ENCODE measurements around the gene HMGXB3. TPM values are rescaled to one million over a fixed set of nuclear protein-coding genes. Genes with fewer than 3 reads are reported as not detected.
A peak's percentile ranks its signal among the peaks of the same experiment; 100 is the strongest.
"Not testable (repeated sequence)": the region's sequence is repeated elsewhere in the genome, so short reads cannot be mapped to it uniquely, and the experiment has no call there.

Gene HMGXB3
- total RNA-seq, 2 donors from 2014 or later = 22.2 to 34.0 TPM

- ATAC-seq (peak; percentile 82), DNase-seq (peak in 1 of 2 donors; percentile 36)
- intact Hi-C loops (cut with DNase I, micrococcal nuclease) = no loop called here
Observed at GRCh38 chr5:150013931-150014330, 13.4 kb downstream of the HMGXB3 start.

GRCh38 chr5:150014456-150014855 is 13.9 kb downstream of the HMGXB3 start:
- DNase-seq = no peak
- ATAC-seq = no peak
- intact Hi-C loops (cut with DNase I, micrococcal nuclease) = no loop called here

GRCh38 chr5:150015415-150015814 is 14.9 kb downstream of the HMGXB3 start:
- no peak for DNase-seq
- no peak for ATAC-seq
- intact Hi-C loops (cut with DNase I, micrococcal nuclease) = no loop called here

GRCh38 chr5:150016537-150016936 is 16.0 kb downstream of the HMGXB3 start:
- ATAC-seq (no peak), DNase-seq (no peak)
- intact Hi-C loops (cut with DNase I, micrococcal nuclease) = no loop called here

GRCh38 chr5:150017226-150018005 is 16.9 kb downstream of the HMGXB3 start:
- DNase-seq (no peak), ATAC-seq (no peak)
- intact Hi-C loops (cut with DNase I, micrococcal nuclease) = no loop called here

DNA sequence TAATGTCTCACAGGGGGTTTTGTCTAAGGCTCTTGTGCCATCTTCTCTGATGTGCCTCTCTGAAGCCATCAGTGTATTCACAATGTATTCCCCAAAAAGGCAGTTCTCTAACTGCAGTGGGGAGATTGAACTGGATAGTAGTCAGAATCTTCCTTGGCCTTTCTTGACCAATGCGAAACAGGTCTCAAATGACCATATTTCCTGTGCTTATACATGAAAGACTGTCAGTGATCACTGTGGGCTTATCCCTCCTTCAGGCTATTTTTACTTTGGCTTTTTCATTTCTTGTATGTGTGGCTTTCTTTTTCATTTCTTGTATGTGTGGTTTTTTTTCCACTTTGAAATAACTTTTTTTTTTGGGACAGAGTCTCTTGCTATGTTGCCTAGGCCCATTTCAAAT is 19.7 kb downstream of the HMGXB3 start:
- DNase-seq = no peak
- ATAC-seq = no peak
- intact Hi-C loops (cut with DNase I, micrococcal nuclease) = no loop called here

- intact Hi-C loops (cut with DNase I, micrococcal nuclease) = no loop called here
- ATAC-seq = no peak
- DNase-seq = no peak
Observed at GRCh38 chr5:150021491-150022157, 21.1 kb downstream of the HMGXB3 start.

GRCh38 chr5:150022158-150022531 is 21.6 kb downstream of the HMGXB3 start:
- ATAC-seq = no peak
- intact Hi-C loops (cut with DNase I, micrococcal nuclease) = no loop called here
- DNase-seq = no peak

GRCh38 chr5:150022681-150023080 is 22.1 kb downstream of the HMGXB3 start:
- DNase-seq = no peak
- ATAC-seq = no peak
- intact Hi-C loops (cut with DNase I, micrococcal nuclease) = no loop called here

DNA sequence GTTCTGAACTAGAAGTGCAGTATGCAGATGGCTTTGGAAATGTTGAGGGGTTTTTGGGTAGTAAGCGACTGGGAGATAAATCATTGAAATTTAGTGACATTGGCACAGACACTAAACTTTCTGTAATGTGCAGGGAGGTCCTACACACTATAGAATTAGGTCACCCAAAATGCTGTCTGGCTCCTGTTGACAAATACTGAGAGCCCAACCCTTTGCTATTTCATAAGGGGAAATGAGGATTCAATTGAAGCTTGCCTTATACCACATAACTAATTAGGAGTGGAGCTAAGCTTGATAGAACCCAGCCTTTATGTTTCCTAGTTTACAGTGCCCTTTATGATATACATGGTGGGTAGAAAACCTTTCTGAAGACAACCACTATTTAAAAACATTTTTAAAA is 22.6 kb downstream of the HMGXB3 start:
- intact Hi-C loops (cut with DNase I, micrococcal nuclease) = no loop called here
- ATAC-seq = no peak
- DNase-seq = no peak

- intact Hi-C loops (cut with DNase I, micrococcal nuclease) = no loop called here
- no peak for DNase-seq
- no peak for ATAC-seq
Observed at GRCh38 chr5:150024346-150024984, 23.9 kb downstream of the HMGXB3 start.

DNA sequence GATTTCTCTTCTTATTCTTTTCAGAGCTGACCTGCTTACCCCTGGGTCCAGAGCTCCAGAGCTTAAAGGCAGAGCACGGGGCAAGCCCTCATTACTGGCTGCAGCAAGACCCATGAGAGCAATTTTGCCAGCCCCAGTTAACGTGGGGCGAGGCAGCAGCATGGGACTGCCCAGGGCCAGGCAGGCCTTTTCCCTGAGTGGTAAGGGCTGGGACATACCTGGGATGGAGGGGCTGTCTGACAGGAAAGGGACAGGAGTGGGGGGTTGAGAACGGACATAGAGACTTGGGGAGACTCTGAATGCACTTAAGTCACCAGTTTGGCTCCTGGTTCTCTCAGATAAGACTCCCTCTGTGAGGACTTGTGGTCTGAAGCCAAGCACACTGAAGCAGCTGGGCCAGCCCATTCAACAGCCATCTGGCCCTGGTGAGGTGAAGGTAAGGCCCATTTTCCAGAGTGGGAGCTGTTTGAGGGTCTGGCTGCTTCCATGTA is 26.2 kb downstream of the HMGXB3 start:
- intact Hi-C loops (cut with DNase I, micrococcal nuclease) = no loop called here
- no peak for ATAC-seq

GRCh38 chr5:150028047-150028446 is 27.5 kb downstream of the HMGXB3 start:
- intact Hi-C loops (cut with DNase I, micrococcal nuclease); DNase-seq; ATAC-seq: not testable (repeated sequence)

More for the DNA sequence above, 26.2 kb downstream of the HMGXB3 start:
- DNase-seq = no peak

GRCh38 chr5:150033334-150033733 is 32.8 kb downstream of the HMGXB3 start:
- intact Hi-C loops (cut with DNase I, micrococcal nuclease) = no loop called here
- DNase-seq (no peak), ATAC-seq (no peak)

- DNase-seq = no peak
- intact Hi-C loops (cut with DNase I, micrococcal nuclease) = no loop called here
- ATAC-seq = no peak
Observed at GRCh38 chr5:150034662-150035061, 34.1 kb downstream of the HMGXB3 start.

GRCh38 chr5:150035139-150035895 is 34.8 kb downstream of the HMGXB3 start:
- intact Hi-C loops (cut with DNase I, micrococcal nuclease) = no loop called here
- ATAC-seq = no peak
- no peak for DNase-seq

GRCh38 chr5:150036513-150036912 is 36.0 kb downstream of the HMGXB3 start:
- no peak for DNase-seq
- intact Hi-C loops (cut with DNase I, micrococcal nuclease) = no loop called here

GRCh38 chr5:150038547-150038946 is 38.0 kb downstream of the HMGXB3 start:
- no peak for DNase-seq
- no peak for ATAC-seq
- intact Hi-C loops (cut with DNase I, micrococcal nuclease) = no loop called here

More at GRCh38 chr5:150036513-150036912, 36.0 kb downstream of the HMGXB3 start:
- no peak for ATAC-seq

DNA sequence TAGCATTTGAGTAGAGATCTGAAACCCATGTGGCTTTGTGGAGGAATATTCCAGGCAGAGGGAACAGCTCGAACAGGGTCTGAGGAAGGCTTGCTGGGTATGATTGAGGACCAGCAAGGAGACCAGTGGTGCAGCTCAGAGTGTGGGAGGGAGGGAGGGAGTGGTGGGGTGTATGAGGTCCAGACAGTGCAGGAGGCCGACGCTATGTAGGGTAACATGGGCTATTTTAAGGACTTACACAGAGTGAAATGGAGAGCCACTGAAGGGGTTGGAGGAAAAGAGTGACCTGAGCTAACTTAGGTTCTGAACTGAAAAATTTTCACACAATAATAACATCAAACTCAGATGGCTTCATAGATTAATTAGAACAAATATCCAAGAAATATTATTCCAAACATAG is 41.9 kb downstream of the HMGXB3 start:
- no peak for DNase-seq
- intact Hi-C loops (cut with DNase I, micrococcal nuclease) = no loop called here
- no peak for ATAC-seq

Measured in left colon (tissue), 2 donors.